Fibroblast of the aortic adventitia (primary cell): Measurements from ENCODE around the gene LIN37. TPM values are rescaled to one million over a fixed set of nuclear protein-coding genes. Genes with fewer than 3 reads are reported as not detected.
A peak's percentile ranks its signal among the peaks of the same experiment; 100 is the strongest.

Experiments used
- DNase-seq: peaks from one replicate; pipeline ENCODE4 v3.0.0-alpha.2; 2010; ENCODE audit warnings: low read depth
- H3K4me3 ChIP-seq: 2 replicates; pipeline ENCODE4 v1.5.1; 2011; ENCODE audit warnings: low read depth, mild to moderate bottlenecking, control low read depth, low read length, moderate library complexity
- CTCF ChIP-seq: IDR thresholded peaks from 2 replicates; pipeline ENCODE4 v1.5.1; 2011; ENCODE audit warnings: mild to moderate bottlenecking, low read length, control low read depth, inconsistent platforms; ENCODE audit not compliant: insufficient read depth
- total RNA-seq: library from RNA; depleted of rRNA; stranded (reverse); fragments of >200 nt; gene quantifications from 2 replicates; pipeline ENCODE4 v1.2.3, GENCODE V29; 2012; ENCODE audit warnings: low replicate concordance

Gene LIN37
- total RNA-seq, 1 donor = 15.3 TPM

- peak; percentile 0 for TF ChIP-seq CTCF
- H3K4me3 ChIP-seq = peak overlapping the region; percentile 71
- DNase-seq = no peak
Observed at GRCh38 chr19:35741203-35741515, 7.2 kb upstream of the LIN37 start.

GRCh38 chr19:35742121-35742724, 6.2 kb upstream of the LIN37 start, which contains the start of gene IGFLR1:
Gene IGFLR1 (minus strand): TSS chr19:35742452. CDS start chr19:35741180, 1,272 bp downstream.
- no peak for DNase-seq
- TF ChIP-seq CTCF = no peak
- no peak within 1 kb of the TSS for H3K4me3 ChIP-seq

- no peak for DNase-seq
- TF ChIP-seq CTCF = no peak
- H3K4me3 ChIP-seq = no peak overlapping the region
Observed at GRCh38 chr19:35743640-35744429, 4.5 kb upstream of the LIN37 start.

DNA sequence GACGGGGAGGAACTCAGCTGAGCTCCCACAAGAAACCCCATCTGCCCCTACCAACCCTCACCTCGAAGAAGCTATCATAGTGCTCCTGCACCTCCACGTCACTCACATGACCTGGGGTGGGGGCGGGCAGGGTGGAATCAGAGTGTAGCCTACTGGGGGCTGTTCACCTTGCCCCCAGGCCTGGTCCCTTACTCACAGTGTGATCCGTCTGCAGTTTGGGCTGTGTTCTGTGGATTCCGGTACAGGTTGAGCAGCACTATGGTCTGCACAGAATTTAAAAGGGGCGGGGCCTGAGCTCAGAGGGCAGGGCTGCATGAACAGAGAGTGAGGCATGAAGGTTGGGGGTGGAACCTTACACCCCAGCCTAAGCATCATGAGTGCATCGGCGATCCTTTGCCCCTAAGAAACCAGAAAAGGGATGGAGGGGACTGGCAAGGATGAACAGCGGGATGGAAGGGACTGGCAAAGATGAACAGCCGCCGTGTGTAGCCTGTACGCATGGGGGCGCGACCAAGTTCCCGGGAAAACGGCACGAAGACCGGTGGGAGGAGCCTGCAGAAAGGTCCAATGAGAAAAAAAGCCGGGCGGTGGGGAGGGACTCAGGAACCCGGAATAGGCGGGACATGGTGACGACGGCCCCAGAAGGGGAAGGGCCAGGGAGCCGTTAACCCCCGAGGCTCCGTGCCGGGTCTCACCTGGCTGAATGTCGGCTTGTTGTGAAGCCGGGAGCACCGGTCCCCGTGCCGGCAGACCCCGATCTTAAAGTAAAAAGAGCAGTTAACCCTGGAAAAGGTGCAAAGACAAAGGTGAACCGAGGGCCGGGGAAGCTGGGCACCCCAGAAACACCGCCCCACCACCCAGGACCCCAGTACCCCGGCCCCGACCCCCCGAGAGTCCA, 3.7 kb upstream of the LIN37 start:
- DNase-seq = peak; percentile 95
- peak overlapping the region; percentile 81 for H3K4me3 ChIP-seq
- peak; percentile 54 for TF ChIP-seq CTCF

GRCh38 chr19:35745328-35746086, 2.9 kb upstream of the LIN37 start, which contains the start of the genes PSENEN and U2AF1L4:
Gene PSENEN (plus strand): TSS chr19:35745651. CDS start chr19:35745931, 280 bp downstream.
Gene U2AF1L4 (minus strand): TSS chr19:35745418. CDS start chr19:35745391, 27 bp downstream.
- no peak for TF ChIP-seq CTCF
- peak within 1 kb of the TSS; percentile 81 for H3K4me3 ChIP-seq
- DNase-seq = peak; percentile 100

DNA sequence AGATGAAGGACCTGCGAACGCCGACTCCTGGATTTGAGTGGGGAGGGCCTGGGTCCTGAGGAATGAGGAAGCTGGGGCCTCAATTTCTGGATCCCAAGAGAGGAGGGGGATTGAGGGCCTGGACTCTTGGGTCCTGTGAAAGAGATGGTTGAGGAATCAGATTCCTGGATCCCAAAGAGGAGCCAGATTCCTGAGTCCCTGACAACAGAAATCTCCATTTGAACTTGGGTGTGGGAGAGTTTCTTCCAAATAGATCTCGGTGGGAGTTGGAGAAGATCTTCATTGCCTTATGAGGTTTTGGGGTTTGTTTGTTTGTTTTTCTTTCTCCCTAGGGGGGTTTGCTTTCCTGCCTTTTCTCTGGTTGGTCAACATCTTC, 2.3 kb upstream of the LIN37 start:
- no peak for TF ChIP-seq CTCF
- H3K4me3 ChIP-seq = peak overlapping the region; percentile 66
- no peak for DNase-seq
